HCT116 (cell line): ENCODE data around the gene MPP7. TPM values are rescaled to one million over a fixed set of nuclear protein-coding genes. Genes with fewer than 3 reads are reported as not detected.
A peak's percentile ranks its signal among the peaks of the same experiment; 100 is the strongest.

ENCODE experiments used
- ATAC-seq: fragments of 200-7000 bp; cut with Tn5 transposase; 2 replicates; pipeline ENCODE4 v1.9.1; 2020; ENCODE audit warnings: mild to moderate bottlenecking, moderate library complexity
- BruUV-seq: library from RNA; stranded (reverse); fragments of 400-500 nt; replicated peaks from 2 replicates; lab custom pipeline; 2021; lab: Mats Ljungman, UMichigan
- CTCF ChIA-PET: fragments of 300-600 bp; sonication (Branson Sonifier 250); formaldehyde crosslinking; loops from one replicate; lab custom pipeline; 2021; ENCODE audit warnings: antibody characterized with exemption; lab: Charles Lee
- POLR2A ChIA-PET: fragments of 300-600, 350-600 bp; sonication (Branson Sonifier 250); formaldehyde crosslinking; loops from one replicate; lab custom pipeline; 2021; ENCODE audit warnings: antibody characterized with exemption; lab: Charles Lee
- RAD21 ChIA-PET, 2 experiments: fragments of 300-600 bp; sonication (Branson Sonifier 250); formaldehyde crosslinking; loops; one replicate each; lab custom pipeline; 2023; ENCODE audit warnings: low total read pairs in 2 of 2; ENCODE audit not compliant: uncharacterized antibody in 2 of 2, unreplicated experiment in 2 of 2, low non-redundant PET in 1 of 2; lab: Charles Lee
- DNase-seq: peaks from one replicate; pipeline ENCODE4 v3.0.0-alpha.2; 2010; ENCODE audit warnings: low read depth, low spot score
- H2AFZ ChIP-seq: fragments of 200-600 bp; shearing (Covaris generic), sonication (generic); 2 replicates; pipeline ENCODE4 v1.6.1; 2017; ENCODE audit warnings: low read depth, mixed run types, mixed read lengths, antibody characterized with exemption, low read length; ENCODE audit not compliant: poor library complexity, severe bottlenecking
- H3K27ac ChIP-seq: 2 replicates; pipeline ENCODE4 v1.5.1; 2012; ENCODE audit warnings: low read depth, low read length
- H3K27me3 ChIP-seq: fragments of 200-600 bp; sonication (generic); 2 replicates; pipeline ENCODE4 v1.6.1; 2016; ENCODE audit warnings: mixed run types, low read length, mixed read lengths; ENCODE audit not compliant: insufficient read depth
- H3K36me3 ChIP-seq, 2 experiments: fragments of 200-500 bp in 1 of 2; fragments of 200-600 bp in 1 of 2; sonication (Bioruptor generic) in 1 of 2; sonication (generic) in 1 of 2; 2 replicates each; pipeline versions ENCODE4 v1.5.1 to v1.6.1; 2014 to 2016; ENCODE audit warnings: low read length in 2 of 2, inconsistent platforms in 1 of 2, mixed read lengths in 1 of 2, mixed run types in 1 of 2; ENCODE audit not compliant: insufficient read depth in 2 of 2, control insufficient read depth in 1 of 2
- H3K4me1 ChIP-seq, 2 experiments: fragments of 200-600 bp in 1 of 2; sonication (generic) in 1 of 2; 2 replicates each; pipeline versions ENCODE4 v1.5.1 to v1.6.1; 2012 to 2017; ENCODE audit warnings: low read length in 2 of 2, inconsistent platforms in 1 of 2, mild to moderate bottlenecking in 1 of 2, mixed read lengths in 1 of 2, mixed run types in 1 of 2, moderate library complexity in 1 of 2; ENCODE audit not compliant: insufficient read depth in 2 of 2, control insufficient read depth in 1 of 2
- H3K4me2 ChIP-seq: fragments of 200-600 bp; sonication (generic); 2 replicates; pipeline ENCODE4 v1.6.1; 2017; ENCODE audit warnings: mixed run types, low read length, mixed read lengths
- H3K4me3 ChIP-seq, 2 experiments: fragments of 200-600 bp in 1 of 2; sonication (generic) in 1 of 2; replicated peaks in 1 of 2; 2 replicates each; pipeline ENCODE4 v1.5.1; 2011 to 2016; ENCODE audit warnings: low read length in 2 of 2, control low read depth in 1 of 2, low read depth in 1 of 2, mild to moderate bottlenecking in 1 of 2, mixed read lengths in 1 of 2, mixed run types in 1 of 2
- H3K79me2 ChIP-seq: fragments of 200-600 bp; sonication (generic); 2 replicates; pipeline ENCODE4 v1.6.1; 2017; ENCODE audit warnings: mild to moderate bottlenecking, mixed run types, low read length, moderate library complexity, mixed read lengths; ENCODE audit not compliant: insufficient read depth
- H3K9ac ChIP-seq: fragments of 200-600 bp; sonication (generic); 2 replicates; pipeline ENCODE4 v1.6.1; 2016; ENCODE audit warnings: low read length, mixed read lengths
- H3K9me2 ChIP-seq: fragments of 200-600 bp; sonication (generic), shearing (Covaris generic); 2 replicates; pipeline ENCODE4 v1.6.1; 2017; ENCODE audit warnings: mixed run types, mild to moderate bottlenecking, moderate library complexity; ENCODE audit not compliant: insufficient read depth
- H3K9me3 ChIP-seq, 2 experiments: fragments of 200-500 bp in 1 of 2; fragments of 200-600 bp in 1 of 2; sonication (Bioruptor generic) in 1 of 2; sonication (generic) in 1 of 2; 2 replicates each; pipeline ENCODE4 v1.6.1; 2014 to 2017; ENCODE audit warnings: low read length in 2 of 2, mixed read lengths in 2 of 2, inconsistent platforms in 1 of 2, low read depth in 1 of 2, mild to moderate bottlenecking in 1 of 2, mixed run types in 1 of 2, moderate library complexity in 1 of 2; ENCODE audit not compliant: control insufficient read depth in 1 of 2, insufficient read depth in 1 of 2
- H4K20me1 ChIP-seq: fragments of 200-600 bp; sonication (generic), shearing (Covaris generic); 2 replicates; pipeline ENCODE4 v1.6.1; 2017; ENCODE audit warnings: mixed run types, mild to moderate bottlenecking, moderate library complexity; ENCODE audit not compliant: insufficient read depth
- CEBPB ChIP-seq: IDR thresholded peaks from 2 replicates; pipeline ENCODE4 v1.6.1; 2012; ENCODE audit warnings: low read depth
- SP1 ChIP-seq: IDR thresholded peaks from 2 replicates; pipeline ENCODE4 v1.6.1; 2012; ENCODE audit warnings: low read depth
- YY1 ChIP-seq: IDR thresholded peaks from 2 replicates; pipeline ENCODE4 v1.6.1; 2011; ENCODE audit warnings: low read length, low read depth, moderate library complexity, mild to moderate bottlenecking; ENCODE audit not compliant: insufficient replicate concordance; ENCODE audit errors: extremely low read depth
- ZNF274 ChIP-seq: fragments of 200-500 bp; sonication (Bioruptor generic); IDR thresholded peaks from 2 replicates; pipeline ENCODE4 v1.6.1; 2014; ENCODE audit warnings: mild to moderate bottlenecking, low read depth, low read length, inconsistent platforms
- intact Hi-C: fragments of 100-400 bp; cut with micrococcal nuclease; formaldehyde crosslinking; loops from 2 replicates; pipeline ENCODE4 v1.10.0; 2022
- total RNA-seq: library from RNA; stranded (reverse); gene quantifications from one replicate; pipeline ENCODE4 v1.2.1, GENCODE V29; 2021; ENCODE audit not compliant: unreplicated experiment
- TF ChIP-seq, protein P1 (sequence below): IDR thresholded peaks from 2 replicates; pipeline ENCODE4 v1.6.1; 2011; ENCODE audit warnings: mild to moderate bottlenecking, low read length, moderate library complexity; ENCODE audit not compliant: insufficient replicate concordance; ENCODE audit errors: extremely low read depth

The MPP7 gene
- total RNA-seq, 1 experiment from 2014 or later = 64.5 TPM

DNA sequence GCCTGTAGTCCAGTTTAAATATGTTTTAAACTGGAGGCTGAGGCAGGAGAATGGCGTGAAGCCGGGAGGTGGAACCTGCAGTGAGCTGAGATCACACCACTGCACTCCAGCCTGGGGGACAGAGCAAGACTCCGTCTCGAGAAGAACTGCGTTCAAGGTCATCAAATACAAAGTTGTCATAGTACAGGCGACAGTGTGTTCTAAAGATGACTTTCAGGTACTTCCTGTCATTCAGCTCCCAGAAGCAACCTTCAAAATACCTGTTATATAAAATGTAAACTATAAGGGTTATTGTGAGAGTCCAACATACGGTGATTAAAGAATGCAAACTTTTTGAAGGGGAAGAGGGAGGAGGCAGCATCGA is 8.7 kb downstream of the MPP7 start (continued):
- TF ChIP-seq YY1 = no peak

DNA sequence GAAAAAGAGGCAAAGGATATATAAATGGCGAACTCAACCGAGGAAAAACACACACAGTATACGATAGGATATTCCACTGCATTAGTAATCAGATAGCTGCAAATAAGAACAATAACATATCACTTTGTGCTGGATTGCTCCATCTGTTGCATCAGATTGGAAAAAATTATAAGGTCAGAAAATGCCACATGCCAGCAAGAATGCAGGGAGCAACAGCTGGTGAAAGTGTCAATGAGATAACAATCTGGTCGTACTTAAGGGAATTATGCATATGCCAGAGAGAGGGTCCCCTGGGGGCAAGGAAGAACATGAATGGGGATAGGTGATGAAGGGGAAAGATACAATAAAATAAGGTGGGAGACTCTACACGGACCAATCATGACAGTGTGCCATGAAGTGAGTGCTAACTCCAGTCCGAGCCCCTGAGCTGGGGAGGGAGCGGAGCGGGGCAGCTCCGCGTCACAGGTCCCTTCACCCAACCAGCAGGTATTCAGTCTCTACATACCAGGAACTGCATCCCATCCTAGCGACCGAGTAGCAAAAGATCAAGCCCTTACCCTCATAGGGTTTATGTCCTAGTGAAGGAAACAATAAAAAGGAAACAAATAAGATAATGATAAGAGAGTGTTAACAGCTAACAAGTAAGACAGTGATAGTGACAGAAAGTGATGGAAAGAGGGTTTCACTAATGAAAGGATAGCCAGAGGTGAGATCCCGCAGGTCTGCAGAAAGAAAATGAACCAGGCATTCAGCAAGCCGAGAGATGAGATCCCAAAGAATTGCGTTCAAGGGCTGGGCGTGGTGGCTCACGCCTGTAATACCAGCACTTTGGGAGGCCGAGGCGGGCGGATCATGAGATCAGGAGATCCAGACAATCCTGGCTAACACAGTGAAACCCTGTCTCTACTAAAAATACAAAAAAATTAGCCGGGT is 9.4 kb downstream of the MPP7 start:
- H2AFZ ChIP-seq = no peak overlapping the region
- 0 out of 2 replicates have a peak, but pooled peaks cover 16% of the 10 kb centered on the region for H3K79me2 ChIP-seq
- TF ChIP-seq, protein P1, sequence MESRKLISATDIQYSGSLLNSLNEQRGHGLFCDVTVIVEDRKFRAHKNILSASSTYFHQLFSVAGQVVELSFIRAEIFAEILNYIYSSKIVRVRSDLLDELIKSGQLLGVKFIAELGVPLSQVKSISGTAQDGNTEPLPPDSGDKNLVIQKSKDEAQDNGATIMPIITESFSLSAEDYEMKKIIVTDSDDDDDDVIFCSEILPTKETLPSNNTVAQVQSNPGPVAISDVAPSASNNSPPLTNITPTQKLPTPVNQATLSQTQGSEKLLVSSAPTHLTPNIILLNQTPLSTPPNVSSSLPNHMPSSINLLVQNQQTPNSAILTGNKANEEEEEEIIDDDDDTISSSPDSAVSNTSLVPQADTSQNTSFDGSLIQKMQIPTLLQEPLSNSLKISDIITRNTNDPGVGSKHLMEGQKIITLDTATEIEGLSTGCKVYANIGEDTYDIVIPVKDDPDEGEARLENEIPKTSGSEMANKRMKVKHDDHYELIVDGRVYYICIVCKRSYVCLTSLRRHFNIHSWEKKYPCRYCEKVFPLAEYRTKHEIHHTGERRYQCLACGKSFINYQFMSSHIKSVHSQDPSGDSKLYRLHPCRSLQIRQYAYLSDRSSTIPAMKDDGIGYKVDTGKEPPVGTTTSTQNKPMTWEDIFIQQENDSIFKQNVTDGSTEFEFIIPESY = no peak
- TF ChIP-seq CEBPB (peak; percentile 67; the same call in 1 of the 2 replicates), ZNF274 (no peak), SP1 (peak; percentile 25; the same call in 1 of the 2 replicates)
- DNase-seq (no peak), ATAC-seq (no peak)
- intact Hi-C loops = loop anchor here (2.0 kb wide), 1 partner anchor 87 kb away; no protein-coding TSS in a partner anchor
- ChIA-PET CTCF (interaction anchor here (1.5 kb wide), 1 partner anchor 10 kb away, joined by 6 read pairs; the partner anchor contains the start of gene MPP7), POLR2A (interaction anchor here (4.5 kb wide), 1 partner anchor 10 kb away, joined by 20 read pairs; the partner anchor contains the start of gene MPP7), RAD21 (no interaction called here)
- no peaks in the 10 kb centered on the region for H3K9me2 ChIP-seq
- BruUV-seq = no TSS peak
- H3K4me3 ChIP-seq = no peak overlapping the region
- H3K9me3 ChIP-seq = no peaks in the 10 kb centered on the region
- no peak overlapping the region for H3K4me2 ChIP-seq
- H3K4me1 ChIP-seq = peaks cover 46 to 54% of the 10 kb centered on the region in 2 experiments
- no peak overlapping the region for H3K9ac ChIP-seq
- no peaks in the 10 kb centered on the region for H3K27me3 ChIP-seq
- no peaks in the 10 kb centered on the region for H3K36me3 ChIP-seq
- no peaks in the 10 kb centered on the region for H4K20me1 ChIP-seq
- H3K27ac ChIP-seq = no peak overlapping the region
